HG03025 (cell line): ENCODE measurements around the gene TPGS1.

Experiments used
- ATAC-seq: cut with Tn5 transposase; IDR thresholded peaks from one replicate; pipeline ENCODE4 v1.9.1; 2021; ENCODE audit warnings: mild to moderate bottlenecking, moderate library complexity; ENCODE audit not compliant: unreplicated experiment, low FRiP score

Gene TPGS1

DNA sequence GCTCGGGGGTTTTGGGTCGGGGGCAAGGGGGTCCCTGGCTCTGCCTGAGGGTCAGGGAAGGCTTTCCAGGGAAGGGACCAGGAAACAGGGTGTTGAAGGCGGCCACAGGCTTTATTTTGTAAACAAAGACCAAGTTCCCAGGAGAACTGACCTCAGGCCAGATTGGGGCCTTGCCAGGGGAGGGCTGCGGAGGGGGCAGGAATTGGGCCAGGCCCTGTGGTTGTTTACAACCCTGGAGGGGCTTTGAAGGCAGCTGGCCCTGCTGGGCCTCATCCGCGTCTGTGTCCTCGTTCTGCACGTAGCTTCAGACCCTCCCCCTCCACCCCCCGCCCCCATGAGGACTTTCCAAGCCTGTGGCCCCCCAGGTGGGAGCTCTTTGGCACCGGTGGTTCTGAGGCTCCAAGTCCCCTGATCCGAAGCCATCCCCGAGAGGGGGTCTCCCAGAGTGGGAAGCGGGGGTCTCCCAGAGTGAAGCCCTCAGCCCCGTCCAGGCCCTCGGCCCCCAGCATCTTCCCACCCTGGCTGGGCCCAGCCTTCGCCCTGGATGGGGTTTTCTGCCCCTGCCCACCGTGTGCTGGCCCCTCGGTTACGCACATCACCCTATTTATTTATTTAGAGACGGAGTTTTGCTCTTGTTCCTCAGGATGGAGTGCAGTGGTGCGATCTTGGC, 51.6 kb downstream of the TPGS1 start:
- no peak for ATAC-seq

DNA sequence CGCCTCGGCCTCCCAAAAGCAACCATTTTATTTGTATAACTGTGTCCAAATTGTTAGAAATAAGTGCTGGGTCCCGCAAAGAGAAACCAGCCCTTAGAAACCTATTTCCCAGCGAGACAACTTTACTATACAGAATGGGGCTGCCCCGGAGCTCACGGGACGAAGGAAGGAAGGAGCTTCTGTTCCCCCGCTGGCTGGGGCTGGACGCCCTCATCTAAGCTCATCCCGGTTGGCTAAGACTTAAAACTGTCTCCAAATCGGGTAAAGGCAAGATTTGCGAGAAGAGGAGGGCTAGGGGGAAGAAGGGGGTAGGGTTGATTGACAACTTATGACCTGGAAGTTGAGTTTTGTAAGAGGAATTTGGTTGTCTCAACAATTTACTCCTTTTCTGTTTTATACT, 52.8 kb downstream of the TPGS1 start:
- no peak for ATAC-seq

DNA sequence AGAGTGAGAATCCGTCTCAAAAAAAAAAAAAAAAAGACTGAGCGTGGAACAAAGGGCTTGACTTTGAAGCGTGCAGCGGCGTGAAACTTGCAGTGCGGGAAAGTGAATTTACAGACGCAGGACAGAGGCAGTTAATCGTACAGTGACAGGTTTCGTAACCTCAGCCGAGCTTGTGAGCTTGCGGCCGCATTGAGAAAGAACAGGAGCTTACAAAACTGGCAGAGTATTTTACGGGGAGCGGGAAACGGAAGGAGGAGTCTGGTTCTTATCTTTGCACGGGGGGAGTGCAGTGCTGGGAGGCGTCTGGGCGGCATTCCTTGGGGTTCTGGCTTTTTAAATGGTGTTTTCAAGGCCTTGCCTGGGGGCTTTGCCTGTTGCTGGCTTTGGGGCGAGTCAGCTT, 59.1 kb downstream of the TPGS1 start:
- no peak for ATAC-seq

DNA sequence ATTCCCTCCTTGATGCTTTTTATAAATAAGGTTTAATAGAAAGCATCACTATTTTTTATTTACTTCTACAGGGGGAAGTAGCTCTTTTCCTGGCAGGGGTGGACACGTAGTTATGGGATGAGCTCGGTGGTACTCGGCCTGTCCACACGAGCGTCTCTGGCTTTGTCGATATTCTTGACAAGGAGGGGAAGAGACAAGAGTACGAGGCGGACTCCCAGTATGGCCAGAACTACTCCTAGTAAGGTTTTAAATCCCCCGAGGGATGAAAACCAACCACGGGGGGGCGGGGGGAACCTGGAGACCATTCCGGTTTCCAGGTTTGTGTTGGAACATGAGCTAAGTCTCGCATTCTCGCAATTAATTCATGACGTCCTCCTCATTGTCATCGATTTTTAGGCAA, 59.5 kb downstream of the TPGS1 start:
- ATAC-seq = no peak

DNA sequence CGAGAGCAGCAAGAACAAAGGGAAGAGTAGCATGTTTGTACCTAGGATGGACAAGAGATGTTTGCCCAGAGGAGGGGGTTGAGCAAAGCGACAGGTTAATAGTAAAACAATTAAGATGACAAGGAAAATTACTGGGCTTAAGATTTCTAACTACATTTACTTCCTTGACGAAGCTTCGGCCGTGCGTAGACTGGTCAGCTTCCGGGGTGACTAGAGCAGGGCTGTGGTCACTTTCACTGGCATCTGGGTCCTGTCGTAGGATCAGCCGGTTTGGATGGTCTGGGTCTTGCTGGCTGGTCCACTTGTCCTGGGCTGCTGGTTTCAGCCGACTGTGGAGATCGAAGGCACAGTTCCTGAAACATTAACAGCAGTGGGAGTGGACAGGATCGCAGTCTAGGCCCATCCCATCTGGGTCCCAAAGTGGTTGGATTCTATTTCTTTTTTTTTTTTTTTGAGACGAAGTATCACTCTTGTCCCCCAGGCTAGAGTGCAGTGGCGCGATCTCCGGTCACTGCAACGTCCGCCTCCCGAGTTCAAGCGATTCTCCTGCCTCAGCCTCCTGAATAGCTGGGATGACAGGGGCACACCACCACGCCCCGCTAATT, 60.1 kb downstream of the TPGS1 start:
- ATAC-seq = no peak
